Inferior parietal cortex (tissue), 1 donor: ENCODE results near the gene CDH13.

ENCODE experiments used
- DNase-seq: peaks from one replicate; pipeline ENCODE4 v3.0.0-alpha.2; 2016; ENCODE audit errors: extremely low spot score

Gene CDH13

GRCh38 chr16:82652826-82653225 is 26.1 kb downstream of the CDH13 start:
- no peak for DNase-seq

- no peak for DNase-seq
Measured at GRCh38 chr16:82653550-82654511, 27.1 kb downstream of the CDH13 start.

GRCh38 chr16:82655072-82655714 is 28.4 kb downstream of the CDH13 start:
- no peak for DNase-seq

- DNase-seq, result no peak
Measured at GRCh38 chr16:82655720-82656490, 29.1 kb downstream of the CDH13 start.

- no peak for DNase-seq
Measured at GRCh38 chr16:82657239-82657638, 30.5 kb downstream of the CDH13 start.

GRCh38 chr16:82657786-82658185 is 31.0 kb downstream of the CDH13 start:
- DNase-seq, result no peak

GRCh38 chr16:82658796-82659195 is 32.0 kb downstream of the CDH13 start:
- DNase-seq, result no peak

- DNase-seq, result no peak
Measured at GRCh38 chr16:82660075-82660645, 33.4 kb downstream of the CDH13 start.

GRCh38 chr16:82660966-82661365 is 34.2 kb downstream of the CDH13 start:
- DNase-seq, result no peak

- DNase-seq, result no peak
Measured at GRCh38 chr16:82664181-82664580, 37.4 kb downstream of the CDH13 start.

GRCh38 chr16:82665025-82665424 is 38.3 kb downstream of the CDH13 start:
- no peak for DNase-seq

GRCh38 chr16:82667437-82667836 is 40.7 kb downstream of the CDH13 start:
- DNase-seq, result no peak

GRCh38 chr16:82668094-82668493 is 41.3 kb downstream of the CDH13 start:
- DNase-seq, result no peak

GRCh38 chr16:82671741-82672140 is 45.0 kb downstream of the CDH13 start:
- DNase-seq, result no peak

GRCh38 chr16:82672676-82673075 is 45.9 kb downstream of the CDH13 start:
- no peak for DNase-seq

GRCh38 chr16:82675300-82675699 is 48.5 kb downstream of the CDH13 start:
- DNase-seq, result no peak

- DNase-seq, result no peak
Measured at GRCh38 chr16:82681592-82681991, 54.8 kb downstream of the CDH13 start.

GRCh38 chr16:82682767-82683166 is 56.0 kb downstream of the CDH13 start:
- DNase-seq, result no peak

- no peak for DNase-seq
Measured at GRCh38 chr16:82684256-82684655, 57.5 kb downstream of the CDH13 start.

GRCh38 chr16:82685526-82685925 is 58.8 kb downstream of the CDH13 start:
- DNase-seq, result no peak

- no peak for DNase-seq
Measured at GRCh38 chr16:82694239-82694874, 67.6 kb downstream of the CDH13 start.
